ENCODE data around the gene ZNF521. TPM values are rescaled to one million over a fixed set of nuclear protein-coding genes. Genes with fewer than 3 reads are reported as not detected.

The ZNF521 gene
- total RNA-seq, 1 experiment from 2014 or later = not detected

DNA sequence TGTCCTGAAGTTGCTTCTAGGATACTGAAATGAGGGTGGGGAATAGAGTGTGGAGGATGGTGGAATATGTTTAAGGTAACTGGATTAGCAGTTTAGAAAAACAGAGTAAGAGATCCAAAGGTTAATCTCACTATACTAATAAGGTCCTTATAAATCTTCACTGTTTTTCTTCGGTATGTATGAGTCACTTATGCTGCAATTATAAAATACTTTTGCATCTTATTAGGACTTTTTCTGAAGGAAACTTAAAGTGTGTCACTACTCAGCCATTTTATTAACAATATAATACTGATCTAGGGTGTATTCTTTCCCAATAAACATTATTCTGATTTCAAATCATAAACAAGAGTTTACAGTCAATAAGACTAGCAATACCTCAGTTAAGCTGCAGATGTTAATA is 182.3 kb downstream of the ZNF521 start:
- intact Hi-C loops (cut with micrococcal nuclease; ENCODE audit: unreplicated experiment) = no loop called here
- ChIA-PET POLR2A (ENCODE audit: low non-redundant PET) (no interaction called here), CTCF (no interaction called here)
- Histone ChIP-seq H3K4me3 (ENCODE audit: low read depth, low read length, poor library complexity, severe bottlenecking) (no peak overlapping the region), H3K9me3 (ENCODE audit: low read depth, low read length, poor library complexity, severe bottlenecking) (no peaks in the 10 kb centered on the region), H3K4me1 (ENCODE audit: insufficient read depth, low read length, poor library complexity, severe bottlenecking) (no peaks in the 10 kb centered on the region), H3K27me3 (replicated peaks; ENCODE audit: insufficient read depth, low read depth, low read length, poor library complexity) (peaks cover 4% of the 10 kb centered on the region), H3K36me3 (ENCODE audit: insufficient read depth, low read length, poor library complexity, severe bottlenecking) (no peaks in the 10 kb centered on the region), H3K27ac (ENCODE audit: low read depth, low read length, poor library complexity, severe bottlenecking) (no peak overlapping the region)
- no TSS peak for BruUV-seq (replicated peaks)
- TF ChIP-seq, protein P1, sequence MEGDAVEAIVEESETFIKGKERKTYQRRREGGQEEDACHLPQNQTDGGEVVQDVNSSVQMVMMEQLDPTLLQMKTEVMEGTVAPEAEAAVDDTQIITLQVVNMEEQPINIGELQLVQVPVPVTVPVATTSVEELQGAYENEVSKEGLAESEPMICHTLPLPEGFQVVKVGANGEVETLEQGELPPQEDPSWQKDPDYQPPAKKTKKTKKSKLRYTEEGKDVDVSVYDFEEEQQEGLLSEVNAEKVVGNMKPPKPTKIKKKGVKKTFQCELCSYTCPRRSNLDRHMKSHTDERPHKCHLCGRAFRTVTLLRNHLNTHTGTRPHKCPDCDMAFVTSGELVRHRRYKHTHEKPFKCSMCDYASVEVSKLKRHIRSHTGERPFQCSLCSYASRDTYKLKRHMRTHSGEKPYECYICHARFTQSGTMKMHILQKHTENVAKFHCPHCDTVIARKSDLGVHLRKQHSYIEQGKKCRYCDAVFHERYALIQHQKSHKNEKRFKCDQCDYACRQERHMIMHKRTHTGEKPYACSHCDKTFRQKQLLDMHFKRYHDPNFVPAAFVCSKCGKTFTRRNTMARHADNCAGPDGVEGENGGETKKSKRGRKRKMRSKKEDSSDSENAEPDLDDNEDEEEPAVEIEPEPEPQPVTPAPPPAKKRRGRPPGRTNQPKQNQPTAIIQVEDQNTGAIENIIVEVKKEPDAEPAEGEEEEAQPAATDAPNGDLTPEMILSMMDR (conservative IDR thresholded peaks at IDR 0.05; ENCODE audit: low read depth, low read length) = no peak
- no peak for TF ChIP-seq EZH2 (IDR thresholded peaks at IDR 0.05; ENCODE audit: borderline replicate concordance, low read depth, low read length, poor library complexity, severe bottlenecking)
- no peak for DNase-seq (ENCODE audit: low spot score)

DNA sequence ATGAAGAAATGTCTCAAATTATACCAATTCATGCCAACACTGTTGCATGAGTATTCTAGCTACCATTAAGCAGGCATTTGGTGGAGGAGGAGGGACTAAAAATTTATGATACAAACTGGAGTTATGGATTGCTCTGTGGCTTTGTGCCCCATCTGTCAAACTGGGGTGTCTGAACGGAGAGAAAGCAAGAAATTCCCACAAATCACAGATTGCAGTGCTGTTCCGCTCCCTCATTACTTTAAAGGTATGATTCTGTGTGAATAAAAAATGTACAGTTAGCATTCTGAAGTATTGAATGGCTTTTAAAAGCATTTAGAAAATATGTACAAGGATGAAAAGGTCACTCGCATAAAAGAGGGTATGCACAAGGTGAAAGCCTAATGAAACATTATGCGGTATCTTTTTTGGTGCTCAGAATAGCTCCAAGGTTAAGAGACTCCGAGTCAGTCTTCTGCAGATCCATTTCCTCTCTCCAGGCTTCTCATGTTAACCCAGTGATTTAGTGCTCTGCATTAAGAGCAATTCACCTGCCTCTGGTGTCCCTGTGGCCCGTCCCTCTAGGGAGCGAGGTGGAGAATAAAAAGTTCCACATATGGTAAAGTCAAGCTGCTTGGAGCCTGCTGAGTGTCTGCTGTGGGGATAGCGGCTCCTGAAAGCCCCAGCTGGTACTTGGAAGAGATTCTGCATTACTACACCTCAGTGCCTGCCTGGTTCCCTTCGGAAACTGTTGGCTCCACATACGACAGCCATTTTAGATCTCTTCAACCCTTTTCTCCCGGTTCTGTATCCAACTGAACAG is 184.2 kb downstream of the ZNF521 start:
- Histone ChIP-seq H3K4me1 (ENCODE audit: insufficient read depth, low read length, poor library complexity, severe bottlenecking) (no peaks in the 10 kb centered on the region), H3K4me3 (ENCODE audit: low read depth, low read length, poor library complexity, severe bottlenecking) (no peak overlapping the region), H3K36me3 (ENCODE audit: insufficient read depth, low read length, poor library complexity, severe bottlenecking) (no peaks in the 10 kb centered on the region), H3K9me3 (ENCODE audit: low read depth, low read length, poor library complexity, severe bottlenecking) (no peaks in the 10 kb centered on the region), H3K27me3 (replicated peaks; ENCODE audit: insufficient read depth, low read depth, low read length, poor library complexity) (peaks cover 4% of the 10 kb centered on the region), H3K27ac (ENCODE audit: low read depth, low read length, poor library complexity, severe bottlenecking) (no peak overlapping the region)
- POLR2A ChIA-PET (ENCODE audit: low non-redundant PET) = no interaction called here
- BruUV-seq (replicated peaks) = no TSS peak
- CTCF ChIA-PET = no interaction called here
- intact Hi-C loops (cut with micrococcal nuclease; ENCODE audit: unreplicated experiment) = no loop called here
- DNase-seq (ENCODE audit: low spot score) = no peak
- TF ChIP-seq, protein P1 (conservative IDR thresholded peaks at IDR 0.05; ENCODE audit: low read depth, low read length) = no peak
- TF ChIP-seq EZH2 (IDR thresholded peaks at IDR 0.05; ENCODE audit: borderline replicate concordance, low read depth, low read length, poor library complexity, severe bottlenecking) = no peak

DNA sequence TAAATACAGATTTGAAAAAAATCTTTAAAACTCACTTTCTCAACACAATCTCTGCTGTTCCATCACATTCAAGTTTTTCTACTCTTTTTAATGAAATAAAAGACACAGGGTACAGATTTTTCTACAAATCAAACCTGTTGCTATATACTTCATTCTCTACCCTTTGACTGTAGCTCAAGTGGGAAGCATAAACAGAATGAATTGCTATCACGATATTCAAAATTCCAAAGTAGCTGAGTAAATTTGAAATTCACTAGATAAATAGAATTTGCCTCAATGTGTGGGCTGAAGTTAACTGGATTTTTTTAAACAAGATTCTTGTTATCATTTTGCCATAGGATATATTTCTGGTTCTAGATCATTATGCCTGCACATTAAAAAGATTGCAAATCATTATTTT is 185.9 kb downstream of the ZNF521 start:
- ChIA-PET POLR2A (ENCODE audit: low non-redundant PET) (no interaction called here), CTCF (no interaction called here)
- Histone ChIP-seq H3K4me3 (ENCODE audit: low read depth, low read length, poor library complexity, severe bottlenecking) (no peak overlapping the region), H3K27me3 (replicated peaks; ENCODE audit: insufficient read depth, low read depth, low read length, poor library complexity) (peaks cover 4% of the 10 kb centered on the region), H3K36me3 (ENCODE audit: insufficient read depth, low read length, poor library complexity, severe bottlenecking) (no peaks in the 10 kb centered on the region), H3K27ac (ENCODE audit: low read depth, low read length, poor library complexity, severe bottlenecking) (no peak overlapping the region), H3K9me3 (ENCODE audit: low read depth, low read length, poor library complexity, severe bottlenecking) (no peaks in the 10 kb centered on the region), H3K4me1 (ENCODE audit: insufficient read depth, low read length, poor library complexity, severe bottlenecking) (no peaks in the 10 kb centered on the region)
- intact Hi-C loops (cut with micrococcal nuclease; ENCODE audit: unreplicated experiment) = no loop called here
- BruUV-seq (replicated peaks) = no TSS peak
- TF ChIP-seq EZH2 (IDR thresholded peaks at IDR 0.05; ENCODE audit: borderline replicate concordance, low read depth, low read length, poor library complexity, severe bottlenecking) = no peak
- TF ChIP-seq, protein P1 (conservative IDR thresholded peaks at IDR 0.05; ENCODE audit: low read depth, low read length) = no peak
- DNase-seq (ENCODE audit: low spot score) = no peak
